KMS-11 (cell line): Measurements from ENCODE around the gene SEZ6L2.

Source experiments
- H2AFZ ChIP-seq: fragments of 200-600 bp; sonication (generic); 2 replicates; pipeline ENCODE4 v1.6.1; 2016; ENCODE audit warnings: antibody characterized with exemption, mixed run types, low read depth
- H3K27ac ChIP-seq: fragments of 200-600 bp; sonication (generic); 2 replicates; pipeline ENCODE4 v1.6.1; 2016; ENCODE audit warnings: mild to moderate bottlenecking, mixed run types
- H3K27me3 ChIP-seq: fragments of 200-600 bp; sonication (generic); 2 replicates; pipeline ENCODE4 v1.6.1; 2017; ENCODE audit warnings: mild to moderate bottlenecking, low read depth, mixed run types, moderate library complexity; ENCODE audit not compliant: insufficient read depth
- H3K36me3 ChIP-seq: fragments of 200-600 bp; sonication (generic); 2 replicates; pipeline ENCODE4 v1.6.1; 2017; ENCODE audit warnings: mild to moderate bottlenecking, mixed run types; ENCODE audit not compliant: insufficient read depth
- H3K4me1 ChIP-seq: fragments of 200-600 bp; sonication (generic); 2 replicates; pipeline ENCODE4 v1.6.1; 2016; ENCODE audit warnings: mild to moderate bottlenecking, low read depth, mixed run types; ENCODE audit not compliant: poor library complexity, severe bottlenecking
- H3K4me2 ChIP-seq: fragments of 200-600 bp; sonication (generic); 2 replicates; pipeline ENCODE4 v1.7.0; 2016; ENCODE audit warnings: mild to moderate bottlenecking, mixed run types
- H3K4me3 ChIP-seq: fragments of 200-600 bp; sonication (generic); IDR thresholded peaks from 2 replicates; pipeline ENCODE4 v1.6.1; 2017; ENCODE audit warnings: low read depth, low read length, mixed read lengths; ENCODE audit not compliant: insufficient read depth
- H3K79me2 ChIP-seq: fragments of 200-600 bp; sonication (generic); 2 replicates; pipeline ENCODE4 v1.6.1; 2016; ENCODE audit warnings: low read depth, mixed run types; ENCODE audit not compliant: insufficient read depth
- H3K9ac ChIP-seq: fragments of 200-600 bp; sonication (generic); 2 replicates; pipeline ENCODE4 v1.6.1; 2016; ENCODE audit warnings: mild to moderate bottlenecking, mixed run types
- H4K20me1 ChIP-seq: fragments of 200-600 bp; sonication (generic); 2 replicates; pipeline ENCODE4 v1.6.1; 2016; ENCODE audit warnings: mild to moderate bottlenecking, mixed run types; ENCODE audit not compliant: insufficient read depth
- CTCF ChIP-seq: fragments of 200-600 bp; sonication (generic); conservative IDR thresholded peaks from 2 replicates; pipeline ENCODE4 v1.6.1; 2017; ENCODE audit warnings: low read depth, mild to moderate bottlenecking, antibody characterized with exemption, low read length, moderate library complexity, mixed read lengths

The SEZ6L2 gene

GRCh38 chr16:29898804-29899515, 390 bp downstream of the SEZ6L2 start:
- no peaks in the 10 kb centered on the region for H3K36me3 ChIP-seq
- H3K4me2 ChIP-seq: peak overlapping the region; percentile 60; the same call in 1 of the 2 replicates
- peaks cover 57% of the 10 kb centered on the region for H3K27me3 ChIP-seq
- TF ChIP-seq CTCF: no peak
- no peaks in the 10 kb centered on the region for H4K20me1 ChIP-seq
- no peak overlapping the region for H3K9ac ChIP-seq
- no peak overlapping the region for H2AFZ ChIP-seq
- no peak overlapping the region for H3K4me3 ChIP-seq
- H3K27ac ChIP-seq: no peak overlapping the region
- H3K4me1 ChIP-seq: peaks cover 4% of the 10 kb centered on the region
- H3K79me2 ChIP-seq: no peaks in the 10 kb centered on the region

DNA sequence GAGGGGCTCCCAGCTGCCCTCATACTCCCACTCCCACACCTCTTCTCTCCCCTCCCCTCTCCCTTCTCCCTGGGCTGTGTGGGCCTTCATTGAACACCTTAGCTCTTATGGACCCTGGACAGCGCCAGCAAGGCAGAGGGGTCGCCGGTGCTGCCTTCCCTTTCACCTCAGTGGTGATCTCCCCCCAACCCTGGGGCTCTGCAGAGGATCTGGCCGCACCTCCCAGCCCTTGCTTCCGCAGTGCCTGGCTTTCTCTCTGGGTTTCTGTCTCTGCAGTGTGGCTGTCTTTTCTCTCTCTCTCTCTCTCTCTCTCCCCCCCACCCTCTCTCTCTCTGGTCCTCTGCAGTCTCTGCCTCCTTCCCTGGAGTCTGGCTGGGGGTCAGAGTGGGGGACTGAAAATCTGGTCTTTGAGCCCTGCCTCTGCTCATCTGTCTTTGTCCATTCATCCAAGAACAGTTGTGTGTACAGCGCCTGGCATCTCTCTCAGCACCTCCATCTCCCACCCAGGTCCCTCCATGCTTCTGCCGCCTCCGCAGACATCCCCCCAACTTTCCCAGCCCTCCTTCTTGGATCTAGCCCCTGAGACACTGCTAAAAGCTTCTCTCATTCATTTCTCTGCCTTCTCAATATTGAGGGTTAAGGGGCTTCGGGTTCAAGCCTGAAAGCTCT, 1.1 kb downstream of the SEZ6L2 start:
- H3K27me3 ChIP-seq: peaks cover 57% of the 10 kb centered on the region
- H4K20me1 ChIP-seq: no peaks in the 10 kb centered on the region
- no peak overlapping the region for H3K27ac ChIP-seq
- TF ChIP-seq CTCF: no peak
- no peak overlapping the region for H2AFZ ChIP-seq
- H3K4me3 ChIP-seq: no peak overlapping the region
- no peak overlapping the region for H3K4me2 ChIP-seq
- no peaks in the 10 kb centered on the region for H3K36me3 ChIP-seq
- no peaks in the 10 kb centered on the region for H3K79me2 ChIP-seq
- H3K9ac ChIP-seq: no peak overlapping the region
- peaks cover 4% of the 10 kb centered on the region for H3K4me1 ChIP-seq

- Histone ChIP-seq H3K9ac (no peak overlapping the region), H3K79me2 (no peaks in the 10 kb centered on the region), H3K4me3 (no peak overlapping the region), H4K20me1 (no peaks in the 10 kb centered on the region), H3K4me2 (no peak overlapping the region), H3K4me1 (peaks cover 4% of the 10 kb centered on the region), H3K27me3 (peaks cover 57% of the 10 kb centered on the region), H3K36me3 (no peaks in the 10 kb centered on the region), H2AFZ (no peak overlapping the region), H3K27ac (no peak overlapping the region)
- TF ChIP-seq CTCF: no peak
These were observed 2.0 kb downstream of the SEZ6L2 start for GRCh38 chr16:29897333-29897732.

DNA sequence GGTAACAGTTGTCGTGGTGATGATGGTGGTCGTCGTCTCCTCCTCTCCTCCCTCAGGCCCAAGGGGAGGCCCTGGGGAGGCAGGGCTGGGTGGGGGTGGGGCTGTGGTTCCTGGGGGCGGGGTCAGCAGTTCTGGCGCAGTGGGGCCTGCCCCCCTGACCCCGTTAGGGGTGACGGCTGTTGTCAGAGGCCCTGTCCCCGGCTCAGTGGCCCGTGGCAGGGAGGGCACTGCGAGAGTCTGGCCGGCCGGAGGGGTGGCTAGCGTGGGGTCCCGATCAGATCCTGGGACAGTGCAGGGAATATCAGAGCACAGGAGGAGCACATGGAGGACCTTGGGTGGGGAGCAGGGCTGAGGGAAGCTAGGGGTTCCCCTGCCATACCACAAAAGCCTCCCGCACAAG, 2.5 kb downstream of the SEZ6L2 start:
- Histone ChIP-seq H2AFZ (no peak overlapping the region), H3K36me3 (no peaks in the 10 kb centered on the region), H4K20me1 (no peaks in the 10 kb centered on the region), H3K79me2 (no peaks in the 10 kb centered on the region), H3K4me2 (no peak overlapping the region), H3K4me1 (peaks cover 4% of the 10 kb centered on the region), H3K27me3 (peaks cover 57% of the 10 kb centered on the region), H3K9ac (no peak overlapping the region), H3K27ac (no peak overlapping the region), H3K4me3 (no peak overlapping the region)
- TF ChIP-seq CTCF: no peak
